Stimulated activated CD4-positive, alpha-beta T cell treated with anti-CD3 and anti-CD28 coated beads, Interleukin-1b, Interleukin-23, amount 100 ng/mL, for 48 hours (primary cell): ENCODE results near the gene LRP1.

Experiments
- DNase-seq: peaks from one replicate; pipeline ENCODE4 v3.0.0-alpha.2; 2020

LRP1 gene

GRCh38 chr12:57138526-57139272 is 10.4 kb downstream of the LRP1 start:
- DNase-seq: no peak

DNA sequence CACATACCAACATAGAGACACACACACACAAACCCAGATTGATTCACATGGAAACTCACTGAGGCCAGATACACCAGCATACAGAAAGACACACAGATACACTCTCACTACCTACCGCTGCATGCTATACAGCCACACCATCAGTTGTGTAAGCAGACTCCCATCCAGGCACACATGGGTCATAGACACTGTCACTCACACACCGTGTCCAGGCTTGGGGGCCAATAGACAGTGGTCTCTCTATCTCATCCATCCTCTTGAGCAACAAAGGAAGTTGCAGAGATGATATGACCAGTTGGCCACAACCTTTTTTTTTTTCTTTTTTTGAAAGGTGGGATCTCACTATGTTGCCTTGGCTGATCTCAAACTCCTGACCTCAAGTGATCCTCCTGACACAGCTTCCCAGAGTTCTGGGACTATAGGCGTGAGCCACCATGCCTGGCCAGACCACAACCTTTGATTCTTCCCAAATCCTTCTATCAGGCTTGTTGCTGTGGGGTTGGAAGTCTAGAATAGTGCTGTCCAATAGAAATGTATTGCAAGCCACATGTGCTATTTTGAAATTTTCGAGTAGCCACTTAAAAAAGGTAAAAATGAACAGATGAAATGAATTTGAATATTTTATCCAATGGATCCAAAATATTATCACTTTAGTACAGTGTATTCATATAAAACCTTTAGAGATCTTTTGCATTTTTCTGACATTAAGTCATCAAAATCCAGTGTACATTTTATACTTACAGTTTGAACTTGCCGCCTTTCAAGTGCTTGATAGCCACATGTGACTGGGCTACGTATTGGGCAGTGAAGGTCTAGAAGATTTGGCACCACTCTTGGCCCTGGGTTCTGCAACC is 11.7 kb downstream of the LRP1 start:
- DNase-seq: no peak

DNA sequence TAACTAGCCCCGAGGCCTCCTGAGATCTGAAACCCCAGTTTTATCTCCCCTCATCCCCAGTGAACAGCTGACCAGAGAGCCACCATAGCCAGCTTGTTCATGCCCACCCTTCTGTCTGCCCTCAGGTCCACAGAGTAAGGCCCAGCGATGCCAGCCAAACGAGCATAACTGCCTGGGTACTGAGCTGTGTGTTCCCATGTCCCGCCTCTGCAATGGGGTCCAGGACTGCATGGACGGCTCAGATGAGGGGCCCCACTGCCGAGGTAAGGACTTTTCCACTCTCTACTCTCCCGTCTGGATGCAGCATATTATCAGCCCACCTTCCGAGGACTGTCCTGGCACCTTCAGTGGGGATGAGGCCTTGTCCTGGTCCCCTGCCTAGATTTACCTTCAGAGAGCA is 13.0 kb downstream of the LRP1 start:
- DNase-seq: no peak

GRCh38 chr12:57142121-57142520 is 13.8 kb downstream of the LRP1 start:
- no peak for DNase-seq

DNA sequence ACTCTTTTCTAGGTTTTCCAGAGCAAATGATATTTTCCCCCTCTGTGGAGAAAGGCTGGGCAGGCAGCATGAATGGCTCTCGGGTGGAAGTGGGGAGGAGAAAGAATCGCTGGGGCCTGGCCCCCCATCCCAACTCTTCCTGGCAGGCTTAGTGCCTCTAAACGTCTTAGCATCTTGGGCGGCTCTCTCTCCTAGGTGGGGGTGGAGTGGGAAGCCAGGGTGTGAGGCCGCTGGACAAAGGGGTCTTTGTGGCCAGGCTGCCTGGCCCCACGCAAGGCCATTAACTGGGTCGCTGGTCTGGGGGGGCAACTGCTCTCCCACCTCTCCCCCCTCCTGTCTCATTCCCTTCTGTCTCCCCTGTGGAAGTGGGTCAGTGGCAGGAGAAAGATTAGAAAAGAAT is 14.4 kb downstream of the LRP1 start:
- no peak for DNase-seq

DNA sequence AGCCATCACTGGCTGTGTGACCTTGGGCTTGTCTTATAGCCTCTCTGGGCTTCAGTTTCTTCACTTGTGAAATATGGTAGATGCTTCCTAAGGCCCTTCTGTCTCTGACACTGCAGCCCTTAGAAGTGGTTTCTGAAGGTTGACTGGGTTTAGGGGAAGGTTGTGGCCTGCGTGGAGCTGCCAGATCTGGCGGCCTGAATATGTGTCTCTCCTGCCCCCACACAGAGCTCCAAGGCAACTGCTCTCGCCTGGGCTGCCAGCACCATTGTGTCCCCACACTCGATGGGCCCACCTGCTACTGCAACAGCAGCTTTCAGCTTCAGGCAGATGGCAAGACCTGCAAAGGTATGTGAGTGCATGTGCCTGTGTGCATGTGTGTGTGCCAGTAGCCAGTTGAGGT is 15.2 kb downstream of the LRP1 start:
- DNase-seq: no peak

DNA sequence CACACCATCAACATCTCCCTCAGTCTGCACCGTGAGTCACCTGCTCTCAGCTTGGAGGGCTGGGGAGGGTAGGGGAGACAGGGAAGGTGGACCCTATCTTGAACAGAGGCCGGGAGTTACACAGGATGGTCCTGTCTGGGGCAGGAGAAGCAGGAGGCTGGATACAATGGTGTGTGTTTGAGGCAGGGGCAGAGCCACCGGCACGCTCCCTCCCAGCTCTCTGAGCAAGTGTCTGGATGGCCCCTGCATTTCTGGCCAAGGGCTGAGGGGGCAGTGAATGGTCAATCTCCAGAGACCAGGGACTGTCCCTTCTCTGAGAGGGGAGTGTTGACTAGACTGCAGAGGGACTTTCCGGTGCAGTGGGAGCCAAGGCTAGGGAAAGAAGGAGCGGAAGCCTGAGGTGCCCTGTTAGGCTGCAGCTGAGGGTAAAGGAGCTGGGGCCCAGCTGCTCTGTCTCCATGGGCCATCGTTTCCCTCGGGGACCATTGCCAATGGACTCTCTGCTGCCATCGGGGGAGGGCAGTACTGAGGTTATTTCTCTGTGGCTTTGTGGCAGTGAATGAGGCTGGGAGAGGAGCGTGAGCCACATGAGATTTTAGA is 17.3 kb downstream of the LRP1 start:
- DNase-seq: no peak

DNA sequence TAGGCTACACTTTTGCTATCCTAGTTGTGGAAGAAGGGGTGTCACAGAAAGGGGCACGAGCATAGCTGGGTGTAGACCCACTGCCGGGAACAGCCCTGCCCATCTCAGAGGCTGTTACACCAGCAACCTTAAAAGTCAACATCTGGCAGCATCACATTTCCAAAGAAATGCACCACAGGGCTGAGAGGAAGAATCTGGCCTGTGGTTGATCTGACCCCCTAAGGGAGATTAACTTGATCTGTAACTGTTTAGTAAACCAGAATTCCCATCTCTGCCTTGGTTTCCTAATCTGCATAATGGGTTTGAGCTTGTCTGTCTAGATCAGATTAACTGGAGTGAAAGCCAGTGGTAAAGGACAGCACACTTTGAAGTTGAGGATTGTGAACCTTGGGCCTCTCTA is 17.8 kb downstream of the LRP1 start:
- DNase-seq: no peak

DNA sequence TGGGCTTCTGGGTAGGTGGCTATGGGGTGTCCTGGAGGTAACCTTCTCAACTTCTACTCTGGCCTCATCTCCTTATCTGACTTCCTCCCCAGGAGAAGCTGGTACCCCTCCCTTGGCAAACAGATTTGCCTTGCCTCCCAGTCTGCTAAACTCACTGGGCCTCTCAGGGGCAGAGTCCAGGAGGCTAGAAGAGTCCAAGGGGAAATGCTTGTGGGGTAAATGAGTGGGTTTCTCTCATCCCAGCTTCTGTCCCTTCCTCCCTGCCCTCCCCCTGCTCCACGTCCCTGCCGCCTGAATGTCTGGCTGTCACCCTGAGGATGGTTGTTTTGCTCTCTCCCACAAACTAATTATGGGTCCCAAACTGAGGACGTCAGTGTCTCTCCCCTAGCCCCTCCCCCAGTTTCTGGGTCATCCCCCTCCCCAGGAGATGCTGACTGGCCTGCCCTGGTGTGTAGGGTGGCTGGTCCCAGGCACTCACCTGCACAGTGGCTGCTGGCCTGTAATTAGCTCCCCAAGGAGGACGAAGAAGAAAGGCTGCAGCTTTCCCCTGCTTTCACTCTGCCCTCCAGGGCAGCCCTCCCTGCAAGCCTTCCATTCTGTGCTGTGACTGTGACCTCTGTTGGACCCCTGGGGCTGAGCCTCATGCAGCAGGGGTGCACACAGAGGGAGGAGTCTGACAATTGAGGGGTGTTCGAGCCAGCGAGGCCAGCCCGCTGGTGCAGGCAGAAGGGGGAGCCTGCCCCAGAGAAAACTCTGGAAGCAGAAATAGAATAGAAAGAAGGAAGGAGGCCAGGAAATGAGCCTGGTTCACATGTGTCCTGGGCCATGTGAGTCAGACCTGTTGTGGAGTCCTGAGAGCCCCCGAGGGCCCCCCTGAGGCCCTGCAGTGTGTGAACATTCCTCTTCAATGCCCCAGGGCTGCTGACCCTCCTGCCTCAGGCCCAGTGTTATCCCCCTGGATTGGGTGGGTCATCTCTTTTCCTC is 19.0 kb downstream of the LRP1 start, which contains the start of gene LRP1-AS:
TSS of gene LRP1-AS (minus strand) at position 659 of the 984 bp plus-strand sequence.
- DNase-seq: no peak

- DNase-seq: no peak
Measured at GRCh38 chr12:57148469-57149244, 20.4 kb downstream of the LRP1 start.

- no peak for DNase-seq
Measured at GRCh38 chr12:57149245-57149900, 21.1 kb downstream of the LRP1 start.

DNA sequence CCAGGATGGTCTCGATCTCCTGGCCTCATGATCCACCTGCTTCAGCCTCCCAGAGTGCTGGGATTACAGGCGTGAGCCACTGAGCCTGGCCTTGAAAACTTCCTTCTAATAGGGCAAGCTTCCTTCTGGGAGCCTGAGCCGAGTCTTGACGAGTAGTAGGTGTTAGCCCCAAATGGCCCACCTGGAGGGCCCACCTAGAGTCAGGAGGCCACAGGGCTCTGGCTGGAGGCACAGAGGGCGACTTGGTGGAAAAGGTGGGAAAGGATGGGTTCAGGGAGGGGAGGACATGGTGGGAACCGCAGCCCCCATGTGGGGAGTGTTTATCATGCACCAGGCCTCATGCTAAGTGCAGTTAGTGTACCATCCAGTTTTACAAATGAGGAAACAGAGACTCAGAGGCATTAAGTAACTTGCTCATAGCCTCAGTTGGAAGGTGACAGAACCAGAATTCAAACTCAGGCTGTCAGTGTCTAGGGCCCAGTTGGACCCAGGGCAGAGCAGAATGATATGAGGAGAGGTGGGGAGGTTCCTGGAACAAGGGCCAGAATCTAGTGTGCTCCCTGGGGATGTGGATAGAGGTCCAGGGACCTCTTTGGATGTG is 22.2 kb downstream of the LRP1 start:
- DNase-seq: no peak

GRCh38 chr12:57151741-57152630 is 23.7 kb downstream of the LRP1 start:
- DNase-seq: no peak

- no peak for DNase-seq
Measured at GRCh38 chr12:57152639-57153038, 24.4 kb downstream of the LRP1 start.

DNA sequence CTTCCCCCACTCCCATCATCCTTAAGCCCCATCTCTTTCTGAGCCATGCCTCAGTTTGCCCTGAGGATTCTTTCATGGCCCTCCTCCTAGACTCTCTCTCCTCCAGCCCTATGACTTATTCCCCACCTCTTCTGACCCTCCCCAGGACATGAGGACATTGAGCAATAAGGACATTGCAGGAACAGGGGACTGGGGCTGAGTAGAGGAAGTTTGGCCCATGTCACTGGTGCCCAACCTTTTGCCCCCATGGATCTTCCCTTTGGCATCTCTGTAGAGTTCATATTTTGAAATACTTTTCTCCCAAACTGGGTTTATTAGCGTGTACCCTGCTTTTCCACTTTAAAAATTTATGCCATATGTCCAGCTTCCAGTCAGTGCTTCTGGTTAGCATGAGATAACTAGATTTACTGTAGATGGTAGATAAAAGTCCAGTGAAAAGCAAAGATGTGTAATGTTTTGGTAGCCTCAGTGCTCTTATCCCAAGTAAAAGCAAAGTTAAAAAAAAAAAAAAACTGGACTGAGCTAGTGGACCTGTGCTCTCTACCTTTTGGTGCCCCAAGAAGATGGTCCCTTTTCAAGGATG is 25.2 kb downstream of the LRP1 start:
- no peak for DNase-seq

DNA sequence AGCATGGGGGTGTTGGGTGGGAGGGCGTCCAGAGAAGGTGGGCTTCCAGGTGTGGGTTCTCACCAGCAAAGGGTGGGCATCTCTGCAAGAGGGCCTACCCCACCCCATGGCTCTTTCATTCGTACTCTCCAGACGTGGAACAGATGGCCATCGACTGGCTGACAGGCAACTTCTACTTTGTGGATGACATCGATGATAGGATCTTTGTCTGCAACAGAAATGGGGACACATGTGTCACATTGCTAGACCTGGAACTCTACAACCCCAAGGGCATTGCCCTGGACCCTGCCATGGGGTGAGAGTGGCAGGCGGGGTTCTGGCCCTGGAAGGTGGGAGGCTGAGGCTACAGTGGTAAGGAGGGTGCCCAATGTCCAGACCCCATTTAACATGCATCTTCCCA is 25.8 kb downstream of the LRP1 start:
- no peak for DNase-seq

GRCh38 chr12:57154804-57155434 is 26.6 kb downstream of the LRP1 start:
- no peak for DNase-seq

GRCh38 chr12:57156701-57157403 is 28.6 kb downstream of the LRP1 start:
- DNase-seq: no peak
